GM12891 (cell line): ENCODE results near the gene FBN1.

Experiments
- POLR2A ChIP-seq: IDR thresholded peaks from 2 replicates; pipeline ENCODE4 v1.6.1; 2011; ENCODE audit warnings: low read depth, low read length, control low read depth
- SPI1 ChIP-seq: IDR thresholded peaks from 2 replicates; pipeline ENCODE4 v1.6.1; 2011; ENCODE audit warnings: low read depth, low read length, control low read depth

DNA sequence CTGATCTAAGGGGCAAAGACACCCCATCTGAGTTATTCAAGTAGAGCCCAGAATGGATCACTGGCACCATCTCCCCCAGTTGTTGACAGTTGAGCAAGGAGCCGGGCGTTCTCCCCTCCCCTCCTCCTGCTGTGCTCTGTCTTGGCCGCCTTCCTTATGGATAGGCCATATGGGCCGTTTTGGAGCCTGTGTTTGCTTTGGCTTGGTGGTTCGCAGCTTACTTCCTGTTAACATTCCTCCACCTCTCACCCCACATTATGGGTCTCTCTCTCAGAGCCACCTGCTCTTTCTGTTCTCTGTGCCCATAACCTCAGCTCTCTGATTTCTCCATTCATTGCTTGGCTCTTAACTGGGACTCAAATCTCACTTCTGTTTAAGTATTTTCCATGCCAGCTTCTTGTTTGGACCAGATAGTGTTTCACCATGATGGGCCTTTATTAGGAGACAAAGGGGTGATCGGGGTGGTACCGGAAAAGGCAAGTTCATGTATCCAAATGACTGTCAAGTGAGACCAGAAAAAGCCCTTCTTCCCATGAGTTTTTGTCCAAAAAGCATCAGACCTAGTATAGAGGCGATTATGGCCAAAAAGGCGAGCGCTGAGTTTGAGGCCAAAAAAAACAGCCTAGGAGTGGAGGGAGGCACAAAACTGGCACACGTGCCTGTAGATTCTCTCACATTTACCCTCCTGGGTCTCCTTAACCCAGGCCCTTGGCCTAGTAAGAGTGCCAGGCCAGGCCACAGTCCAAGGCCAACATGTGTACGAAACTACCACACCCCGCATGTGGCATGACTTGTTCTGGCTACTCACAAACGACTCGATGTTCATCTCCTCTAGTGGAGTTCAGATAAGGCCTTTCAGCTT lies 251.6 kb downstream of the FBN1 start:
- TF ChIP-seq SPI1: no peak
- no peak for TF ChIP-seq POLR2A
